Pancreas (tissue), 10 donors: ENCODE measurements around the gene HCN3. TPM values are rescaled to one million over a fixed set of nuclear protein-coding genes. Genes with fewer than 3 reads are reported as not detected.

Experiments
- ATAC-seq, 4 donors: fragments of 200-7000 bp; cut with Tn5 transposase; one replicate each; pipeline versions ENCODE4 v1.8.0 to v1.9.1; 2020; ENCODE audit warnings: mild to moderate bottlenecking in 4 of 4, moderate library complexity in 4 of 4
- DNase-seq, 6 donors: peaks; one replicate each; pipeline ENCODE4 v3.0.0-alpha.2; 2020
- FAIRE-seq: peaks from 2 replicates; lab custom pipeline; 2012; peaks lifted over from hg19 to GRCh38; lab: Jason Lieb, UNC
- H3K27ac ChIP-seq, 4 donors: fragments of 200-600 bp; sonication (generic); 1 replicate in 3 of 4; 2 replicates in 1 of 4; pipeline versions ENCODE4 v1.5.0 to v1.8.0; 2020
- H3K27me3 ChIP-seq, 4 donors: fragments of 200-600 bp; one replicate each; pipeline ENCODE4 v1.8.0; 2021
- H3K36me3 ChIP-seq, 3 donors: fragments of 200-600 bp; sonication (generic) in 1 of 3; one replicate each; pipeline versions ENCODE4 v1.5.0 to v1.8.0; 2020 to 2021
- H3K4me1 ChIP-seq, 3 donors: fragments of 200-600 bp; one replicate each; pipeline ENCODE4 v1.8.0; 2021
- H3K4me3 ChIP-seq, 4 donors: fragments of 200-600 bp; sonication (generic) in 2 of 4; one replicate each; pipeline versions ENCODE4 v1.5.0 to v1.8.0; 2020 to 2021
- H3K9me3 ChIP-seq, 4 donors: fragments of 200-600 bp; one replicate each; pipeline ENCODE4 v1.8.0; 2021
- WGBS, 2 donors: extraction: QIAGEN DNeasy Blood & Tissue Kit; methylation state at CpG; one replicate each; pipeline ENCODE4 v1.1.7; 2013; 5-methylcytosine and 5-hydroxymethylcytosine counted together
- intact Hi-C, 3 donors: fragments of 100-400 bp; cut with DNase I; formaldehyde crosslinking; loops; one replicate each; pipeline versions ENCODE4 v1.11.1 to v1.14.2; 2022
- polyA plus RNA-seq, 2 donors: library from polyadenylated mRNA; stranded (reverse); fragments of 200-250 nt; gene quantifications; one replicate each; pipeline ENCODE4 v1.2.3, GENCODE V29; 2013
- total RNA-seq, 6 donors: library from RNA; stranded (reverse); fragmentation: NEBNext Ultra II Directional in 4 of 6; extraction: Animal tissue kit (Norgen Biotek cat#: 25700) in 4 of 6; gene quantifications; one replicate each; pipeline versions ENCODE4 v1.2.1 to v1.2.4, GENCODE V29; 2021 to 2023
- TF ChIP-seq, protein P1 (sequence below), 4 donors: fragments of 200-600 bp; sonication (generic) in 3 of 4; IDR thresholded peaks; one replicate each; pipeline versions ENCODE4 v1.5.0 to v1.8.0; 2021; ENCODE audit warnings: antibody characterized with exemption in 4 of 4
- donor health status: healthy with polysubstance abuse.
- donor health status: DM: no; HTN: no; CAD: no; lungs with moderate emphysema.
- donor health status: DM: no; HTN: no; CAD: no.
- donor health status: control.
- donor health status: control.
- donor health status: Bipolar disorder and iron deficiency.
- donor health status: DM: yes; HTN: yes; CAD: no.
- donor health status: DM: no; HTN: no; CAD: no.
- donor health status: DM: no; HTN: no; CAD: no.
- donor health status: DM: yes; HTN: yes; CAD: no.

The HCN3 gene
- total and polyA plus RNA-seq, 8 donors = 0.66 to 12.0 (median 1.8) TPM

DNA sequence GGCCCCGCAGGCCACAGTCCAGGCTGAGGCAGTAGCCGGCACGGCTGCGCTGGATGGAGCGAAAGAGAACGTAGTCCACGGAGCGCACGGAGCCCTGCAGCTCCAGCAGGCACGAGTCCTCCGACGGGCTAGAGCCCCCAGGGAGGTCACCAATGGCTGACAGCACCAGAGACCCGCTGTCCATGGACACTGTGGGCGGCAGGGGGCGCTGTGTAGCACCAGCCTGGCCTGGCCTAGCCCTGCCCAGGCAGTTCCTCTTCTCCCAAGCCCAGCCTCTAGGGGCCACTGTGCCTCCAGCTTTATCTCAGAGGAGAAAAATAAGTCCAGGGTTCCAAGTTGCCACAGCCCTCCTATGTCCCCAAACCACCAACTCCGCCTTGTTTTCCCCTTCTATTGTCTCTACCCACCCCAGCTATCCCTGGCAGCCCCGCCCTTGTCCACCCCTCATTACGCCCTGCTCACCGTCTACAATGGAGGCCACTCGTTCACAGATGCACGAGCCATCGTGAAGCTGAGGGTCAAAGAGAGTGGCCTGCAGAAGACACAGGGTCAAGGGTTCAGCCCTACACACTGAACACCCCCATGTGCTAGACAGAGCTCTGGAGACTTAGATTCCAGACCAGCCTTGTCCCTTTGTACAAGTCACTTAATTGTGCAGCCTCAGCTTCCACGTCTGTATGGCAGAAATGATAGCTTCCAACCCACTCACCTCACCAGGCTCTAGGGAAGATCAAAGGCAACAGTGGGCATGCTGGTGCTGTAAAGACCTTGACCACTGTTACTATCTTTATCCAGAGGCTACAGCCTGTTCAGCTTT, 26.4 kb upstream of the HCN3 start:
- peak overlapping the region in 2 of 4 donors; percentile 8 to 36 for H3K4me3 ChIP-seq

DNA sequence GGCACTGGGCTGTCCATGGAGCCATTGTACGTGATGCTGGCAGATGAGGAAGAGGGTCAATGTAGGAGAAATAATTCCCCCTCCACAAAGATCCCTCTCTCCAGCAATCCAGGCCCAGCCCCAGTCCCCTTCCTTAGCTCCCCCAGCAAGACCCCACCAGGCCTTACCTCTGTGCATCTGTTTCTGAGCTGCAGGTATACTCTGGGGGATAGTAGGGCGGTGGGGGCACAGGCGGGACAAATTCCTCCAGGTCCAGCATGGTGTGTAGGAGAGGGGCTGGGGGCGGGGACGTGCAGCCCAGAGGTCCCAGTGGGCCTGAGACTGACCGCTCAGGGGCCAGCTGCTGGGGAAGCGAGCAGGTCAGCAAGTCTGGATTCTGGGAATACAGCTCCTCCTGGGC, 25.7 kb upstream of the HCN3 start:
- WGBS, 2 donors = 81 to 84% methylated on average over 6 to 7 of the region's 7 CpGs

More for the DNA sequence above, 26.4 kb upstream of the HCN3 start:
- intact Hi-C loops = loop anchor here in 2 of 3 donors (5.0 to 10.0 kb wide), 4 partner anchors 71 to 344 kb away; partner anchors contain the start of gene RUSC1 (in 2 of the 2)
- TF ChIP-seq, protein P1, sequence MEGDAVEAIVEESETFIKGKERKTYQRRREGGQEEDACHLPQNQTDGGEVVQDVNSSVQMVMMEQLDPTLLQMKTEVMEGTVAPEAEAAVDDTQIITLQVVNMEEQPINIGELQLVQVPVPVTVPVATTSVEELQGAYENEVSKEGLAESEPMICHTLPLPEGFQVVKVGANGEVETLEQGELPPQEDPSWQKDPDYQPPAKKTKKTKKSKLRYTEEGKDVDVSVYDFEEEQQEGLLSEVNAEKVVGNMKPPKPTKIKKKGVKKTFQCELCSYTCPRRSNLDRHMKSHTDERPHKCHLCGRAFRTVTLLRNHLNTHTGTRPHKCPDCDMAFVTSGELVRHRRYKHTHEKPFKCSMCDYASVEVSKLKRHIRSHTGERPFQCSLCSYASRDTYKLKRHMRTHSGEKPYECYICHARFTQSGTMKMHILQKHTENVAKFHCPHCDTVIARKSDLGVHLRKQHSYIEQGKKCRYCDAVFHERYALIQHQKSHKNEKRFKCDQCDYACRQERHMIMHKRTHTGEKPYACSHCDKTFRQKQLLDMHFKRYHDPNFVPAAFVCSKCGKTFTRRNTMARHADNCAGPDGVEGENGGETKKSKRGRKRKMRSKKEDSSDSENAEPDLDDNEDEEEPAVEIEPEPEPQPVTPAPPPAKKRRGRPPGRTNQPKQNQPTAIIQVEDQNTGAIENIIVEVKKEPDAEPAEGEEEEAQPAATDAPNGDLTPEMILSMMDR (IDR thresholded peaks at IDR 0.05) = peak; percentile 100
- Histone ChIP-seq H3K9me3 (no peaks in the 10 kb centered on the region), H3K4me1 (peaks cover 0 to 15% (median 0%) of the 10 kb centered on the region in 3 donors), H3K36me3 (no peaks in the 10 kb centered on the region), H3K27ac (no peak overlapping the region), H3K27me3 (no peaks in the 10 kb centered on the region)
- DNase-seq (peak; percentile 87 to 99 (median 94)), ATAC-seq (peak; percentile 85 to 91 (median 88)), FAIRE-seq (no peak)
- 18 to 20% methylated on average over 23 of the region's 23 CpGs for WGBS, 2 donors

DNA sequence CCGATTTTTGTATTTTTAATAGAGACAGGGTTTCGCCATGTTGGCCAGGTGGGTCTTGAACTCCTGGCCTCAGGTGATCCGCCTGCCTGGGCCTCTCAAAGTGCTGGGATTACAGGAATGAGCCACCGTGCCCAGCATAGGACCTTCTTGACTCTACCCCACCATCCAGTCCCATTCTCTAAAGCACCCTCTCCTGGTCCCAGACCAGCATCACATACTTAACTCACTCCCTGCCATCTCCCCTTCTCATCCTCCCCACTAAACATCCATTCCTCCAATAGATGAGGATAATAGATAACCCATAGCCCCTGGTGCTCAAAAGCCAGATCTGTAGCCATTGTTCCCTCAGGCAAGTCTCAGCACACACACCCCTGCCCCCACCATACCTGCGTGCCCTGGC, 24.1 kb upstream of the HCN3 start:
- 80 to 82% methylated on average over 5 of the region's 5 CpGs for WGBS, 2 donors
- intact Hi-C loops = loop anchor here in 2 of 3 donors (5.0 to 10.0 kb wide), 4 partner anchors 69 to 342 kb away; partner anchors contain the start of gene RUSC1 (in 2 of the 2)
- ATAC-seq = no peak
- H3K9me3 ChIP-seq = no peaks in the 10 kb centered on the region
- H3K27ac ChIP-seq = no peak overlapping the region
- H3K4me3 ChIP-seq = no peak overlapping the region
- peaks cover 0 to 16% (median 0%) of the 10 kb centered on the region in 3 donors for H3K4me1 ChIP-seq
- TF ChIP-seq, protein P1 (IDR thresholded peaks at IDR 0.05) = no peak
- H3K27me3 ChIP-seq = no peaks in the 10 kb centered on the region
- no peaks in the 10 kb centered on the region for H3K36me3 ChIP-seq
- DNase-seq = peak in 1 of 6 donors; percentile 15
- no peak for FAIRE-seq

More for the DNA sequence above, 25.7 kb upstream of the HCN3 start:
- Histone ChIP-seq H3K9me3 (no peaks in the 10 kb centered on the region), H3K4me1 (peaks cover 0 to 16% (median 0%) of the 10 kb centered on the region in 3 donors), H3K27me3 (no peaks in the 10 kb centered on the region), H3K36me3 (no peaks in the 10 kb centered on the region), H3K27ac (no peak overlapping the region), H3K4me3 (no peak overlapping the region)
- TF ChIP-seq, protein P1 (IDR thresholded peaks at IDR 0.05) = no peak
- FAIRE-seq = no peak
- intact Hi-C loops = loop anchor here in 2 of 3 donors (5.0 to 10.0 kb wide), 4 partner anchors 71 to 343 kb away; partner anchors contain the start of gene RUSC1 (in 2 of the 2)
- ATAC-seq = no peak
- peak in 1 of 6 donors; percentile 50 for DNase-seq

DNA sequence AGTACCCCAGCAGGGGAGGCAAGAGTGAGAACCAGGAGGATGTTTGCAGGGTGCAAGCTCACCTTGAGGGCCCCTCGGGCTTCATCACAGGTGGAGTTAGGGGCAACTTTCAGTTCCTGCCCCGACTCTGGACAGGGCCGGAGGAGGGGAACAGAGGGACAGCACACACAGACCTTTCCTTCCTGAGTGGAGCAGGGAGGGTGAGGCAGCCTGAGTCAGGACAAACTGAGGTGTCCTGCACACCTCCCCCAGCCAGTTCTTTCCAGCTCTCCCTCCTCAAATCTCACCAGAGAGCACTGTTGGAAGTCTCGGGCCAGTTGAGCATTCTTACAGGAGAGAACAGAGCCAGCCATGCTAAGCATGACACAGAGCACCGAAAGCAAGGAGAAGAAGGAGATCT, 23.5 kb upstream of the HCN3 start:
- TF ChIP-seq, protein P1 (IDR thresholded peaks at IDR 0.05) = no peak
- no peak for FAIRE-seq
- peak overlapping the region in 1 of 4 donors; percentile 87 for H3K4me3 ChIP-seq

More for the DNA sequence above, 23.5 kb upstream of the HCN3 start:
- H3K27me3 ChIP-seq = no peaks in the 10 kb centered on the region
- H3K27ac ChIP-seq = no peak overlapping the region
- H3K9me3 ChIP-seq = no peaks in the 10 kb centered on the region
- H3K36me3 ChIP-seq = no peaks in the 10 kb centered on the region
- intact Hi-C loops = loop anchor here in 2 of 3 donors (5.0 to 10.0 kb wide), 4 partner anchors 69 to 341 kb away; partner anchors contain the start of gene RUSC1 (in 2 of the 2)
- 71% methylated on average over 5 of the region's 5 CpGs for WGBS, 2 donors
- DNase-seq = peak in 1 of 6 donors; percentile 35
- ATAC-seq = no peak
- peaks cover 0 to 16% (median 0%) of the 10 kb centered on the region in 3 donors for H3K4me1 ChIP-seq
